ENCODE results near the gene GLCCI1.

DNA sequence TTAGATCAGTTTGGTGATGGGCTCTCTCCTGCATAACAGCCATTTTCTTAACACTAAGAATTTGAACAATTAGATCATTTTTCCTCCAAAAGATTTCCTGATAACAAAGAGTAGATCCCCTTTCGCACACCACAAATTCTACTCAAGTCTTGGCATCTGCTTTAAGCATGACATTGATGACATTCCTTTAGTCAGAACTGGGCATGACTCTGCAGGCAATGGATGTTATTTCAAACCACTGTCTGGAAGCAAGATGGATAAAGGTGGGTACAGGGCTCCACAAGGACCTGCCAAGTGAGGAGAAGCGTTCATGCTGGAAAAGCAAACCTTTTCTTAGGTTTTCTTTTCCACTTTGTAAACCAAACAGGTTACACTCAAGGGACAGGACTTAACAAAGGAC lies 123.5 kb downstream of the GLCCI1 start:
- TF ChIP-seq, protein P1, sequence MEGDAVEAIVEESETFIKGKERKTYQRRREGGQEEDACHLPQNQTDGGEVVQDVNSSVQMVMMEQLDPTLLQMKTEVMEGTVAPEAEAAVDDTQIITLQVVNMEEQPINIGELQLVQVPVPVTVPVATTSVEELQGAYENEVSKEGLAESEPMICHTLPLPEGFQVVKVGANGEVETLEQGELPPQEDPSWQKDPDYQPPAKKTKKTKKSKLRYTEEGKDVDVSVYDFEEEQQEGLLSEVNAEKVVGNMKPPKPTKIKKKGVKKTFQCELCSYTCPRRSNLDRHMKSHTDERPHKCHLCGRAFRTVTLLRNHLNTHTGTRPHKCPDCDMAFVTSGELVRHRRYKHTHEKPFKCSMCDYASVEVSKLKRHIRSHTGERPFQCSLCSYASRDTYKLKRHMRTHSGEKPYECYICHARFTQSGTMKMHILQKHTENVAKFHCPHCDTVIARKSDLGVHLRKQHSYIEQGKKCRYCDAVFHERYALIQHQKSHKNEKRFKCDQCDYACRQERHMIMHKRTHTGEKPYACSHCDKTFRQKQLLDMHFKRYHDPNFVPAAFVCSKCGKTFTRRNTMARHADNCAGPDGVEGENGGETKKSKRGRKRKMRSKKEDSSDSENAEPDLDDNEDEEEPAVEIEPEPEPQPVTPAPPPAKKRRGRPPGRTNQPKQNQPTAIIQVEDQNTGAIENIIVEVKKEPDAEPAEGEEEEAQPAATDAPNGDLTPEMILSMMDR (conservative IDR thresholded peaks at IDR 0.05; ENCODE audit: low read depth, low read length), result no peak
- TF ChIP-seq EZH2 (IDR thresholded peaks at IDR 0.05; ENCODE audit: low read length, unreplicated experiment) (no peak), EZH2phosphoT487 (IDR thresholded peaks at IDR 0.05; ENCODE audit: borderline replicate concordance, low read length) (no peak)

Measured in PC-3 (cell line).